HG03439 (cell line): ENCODE results near the gene MYBPH.

Experiments
- ATAC-seq: cut with Tn5 transposase; IDR thresholded peaks from one replicate; pipeline ENCODE4 v1.9.1; 2021; ENCODE audit warnings: mild to moderate bottlenecking, moderate library complexity; ENCODE audit not compliant: unreplicated experiment

Gene MYBPH

DNA sequence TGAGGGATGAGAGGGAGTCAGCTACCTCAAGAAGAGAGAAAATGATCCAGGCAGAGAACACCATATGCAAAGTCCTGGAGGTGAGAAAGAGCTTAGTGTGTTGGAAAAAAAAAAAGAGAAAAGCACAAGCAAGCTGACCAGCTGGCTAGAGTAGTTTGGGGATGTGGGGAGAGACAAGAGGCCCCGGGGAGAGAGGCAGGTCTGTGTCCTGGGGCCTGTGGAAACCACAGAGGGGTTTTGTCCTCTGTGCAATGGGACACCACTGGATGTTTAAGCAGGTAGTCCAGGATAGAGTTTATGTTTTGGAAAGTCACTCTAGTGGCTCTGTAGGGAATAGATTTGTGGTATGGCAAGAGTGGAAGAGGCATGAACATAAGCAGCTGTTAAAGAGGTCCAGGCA is 25.3 kb upstream of the MYBPH start:
- ATAC-seq: no peak

DNA sequence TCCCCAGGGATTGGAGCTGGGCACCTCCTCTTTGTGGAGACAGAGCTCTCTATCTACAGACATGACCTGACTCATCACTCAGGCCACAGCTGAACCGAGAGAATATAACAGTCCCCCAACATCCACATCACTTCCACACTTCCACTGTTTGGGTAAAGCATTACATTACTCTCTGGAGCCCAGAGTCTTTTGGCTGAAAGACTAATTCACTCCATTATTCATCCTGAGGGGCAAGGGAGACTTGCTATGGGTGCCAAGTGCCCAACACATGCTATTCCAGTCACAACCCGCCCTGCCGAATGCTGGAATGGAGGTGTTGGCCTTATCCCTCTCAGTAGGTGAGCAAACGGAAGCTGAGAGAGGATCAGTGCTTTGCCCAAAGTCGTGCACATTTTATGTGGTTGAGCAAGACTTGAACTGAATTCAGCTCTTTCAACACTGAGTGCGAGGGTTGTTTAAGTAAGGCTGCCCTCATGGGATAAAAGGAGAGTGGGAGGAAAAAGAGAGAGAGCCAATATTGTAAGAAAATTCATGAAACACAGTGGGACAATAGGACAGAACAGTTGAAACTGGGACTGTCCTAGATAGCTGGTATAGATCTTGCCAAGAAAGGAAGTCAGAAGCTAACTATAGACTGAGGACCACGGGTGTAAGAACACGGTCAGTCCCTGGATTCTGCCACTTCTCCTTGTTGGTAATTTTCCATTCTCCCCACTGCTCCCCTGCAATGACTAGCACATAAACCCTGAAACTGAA is 24.4 kb upstream of the MYBPH start:
- ATAC-seq: no peak

DNA sequence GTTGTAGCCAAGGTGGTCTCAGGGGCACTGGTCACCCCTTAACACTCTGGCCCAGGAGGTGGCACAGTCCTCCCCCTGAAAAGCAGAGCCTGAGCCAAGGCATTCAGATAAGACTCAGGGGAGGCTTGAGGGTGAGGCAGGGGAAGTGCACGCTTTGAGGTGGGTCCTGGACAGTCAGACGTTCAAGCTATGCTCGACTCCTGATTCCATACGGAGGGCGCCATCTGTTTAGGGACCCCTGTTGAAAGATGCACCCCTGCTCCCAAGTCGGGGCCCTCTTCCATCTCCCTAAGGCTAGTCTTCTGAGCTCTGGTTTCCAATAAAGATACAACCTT is 23.8 kb upstream of the MYBPH start:
- ATAC-seq: no peak

DNA sequence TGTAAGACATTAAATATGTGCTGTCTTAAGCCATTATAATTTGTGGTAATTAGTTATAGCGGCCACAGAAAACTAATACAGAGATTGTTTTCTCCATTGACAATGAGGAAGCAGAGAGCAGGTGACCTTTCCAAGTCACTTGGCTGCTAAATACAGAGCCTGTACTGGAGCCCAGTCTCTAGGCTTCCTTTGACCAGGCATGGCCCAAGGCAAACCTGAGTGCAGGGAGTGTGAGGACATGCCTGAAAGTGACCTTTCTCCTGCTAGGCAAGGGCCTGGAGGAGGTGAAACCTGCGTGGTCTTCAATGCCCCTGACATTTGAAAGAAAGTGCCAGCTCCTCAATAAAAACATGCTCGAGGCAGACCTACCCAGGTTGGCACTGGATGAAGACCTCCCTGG is 23.4 kb upstream of the MYBPH start:
- no peak for ATAC-seq

DNA sequence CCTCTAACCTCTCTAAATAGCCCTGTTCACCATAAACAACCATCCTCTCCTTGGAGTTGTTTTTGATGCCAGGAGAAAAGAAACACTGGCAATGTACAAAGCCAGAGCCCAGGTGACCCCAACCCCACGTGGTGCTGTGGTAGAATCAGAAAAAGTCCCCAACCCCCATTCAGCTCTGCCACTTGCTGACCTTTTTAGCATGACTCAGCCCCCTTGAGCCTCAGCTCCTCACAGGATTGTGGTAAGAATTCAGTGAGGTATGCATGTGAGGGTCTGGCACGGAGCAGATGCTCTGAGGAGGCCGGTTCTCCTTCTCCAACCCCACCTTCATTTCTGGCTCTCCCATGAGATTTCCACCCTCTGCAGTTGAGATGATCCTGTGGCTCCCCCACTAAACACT is 22.0 kb upstream of the MYBPH start:
- ATAC-seq: no peak

DNA sequence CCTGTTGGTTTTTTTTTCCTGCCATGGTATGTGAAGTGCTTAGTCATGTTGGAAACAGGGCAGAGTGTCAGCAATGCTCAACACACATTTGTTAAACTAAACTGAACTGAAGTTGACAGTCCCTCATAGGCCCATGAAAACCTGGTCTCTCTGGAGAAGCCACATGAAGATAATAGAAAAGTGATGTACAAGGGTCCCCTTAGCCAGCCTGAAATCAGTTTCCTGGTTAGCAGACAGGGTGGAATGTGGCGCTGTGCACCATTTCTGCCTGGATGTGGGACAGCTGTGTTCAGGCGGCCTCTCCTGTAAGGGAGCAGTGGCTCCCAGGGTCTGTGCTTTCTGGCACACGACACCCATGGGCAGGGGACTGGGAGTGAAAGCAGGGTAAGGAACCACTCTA is 20.7 kb upstream of the MYBPH start:
- ATAC-seq: no peak

DNA sequence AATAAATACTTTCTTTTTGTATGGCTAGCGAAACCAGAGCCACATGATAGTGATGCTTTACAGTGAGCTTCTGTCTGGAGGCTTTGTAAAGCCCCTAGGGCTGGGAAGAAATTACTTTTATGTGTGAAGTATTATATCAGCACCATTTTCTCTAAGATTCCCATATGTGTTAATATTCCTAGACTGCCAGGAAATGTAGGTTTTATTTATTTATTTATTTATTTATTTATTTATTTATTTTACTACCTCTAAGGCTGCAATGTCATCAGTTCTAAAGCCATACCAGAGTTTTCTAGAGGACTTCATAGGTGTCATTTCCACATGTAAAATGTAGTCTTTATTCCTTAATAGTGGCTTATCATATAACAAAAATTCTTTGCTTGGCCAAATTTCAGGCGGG is 15.3 kb upstream of the MYBPH start:
- ATAC-seq: no peak

DNA sequence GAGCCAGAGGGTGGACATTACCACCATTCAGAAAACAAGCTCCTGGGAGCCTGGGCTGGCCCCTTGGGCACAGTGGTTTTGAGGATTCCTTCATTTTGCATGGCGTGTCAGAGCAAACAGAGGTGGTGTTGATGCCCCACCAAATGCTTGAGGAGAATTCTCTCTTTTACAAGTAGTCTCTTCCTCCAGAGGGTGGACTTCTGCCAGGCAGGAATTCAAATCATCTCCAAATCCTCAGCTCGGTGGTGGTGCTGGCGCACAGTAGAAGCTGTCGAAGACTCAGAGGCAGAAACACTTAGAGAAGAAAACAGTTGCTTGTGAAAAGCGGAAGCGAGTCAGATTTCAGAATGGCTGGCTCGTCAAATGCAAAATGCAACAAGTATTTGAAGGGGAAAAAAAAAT is 14.3 kb upstream of the MYBPH start:
- no peak for ATAC-seq

DNA sequence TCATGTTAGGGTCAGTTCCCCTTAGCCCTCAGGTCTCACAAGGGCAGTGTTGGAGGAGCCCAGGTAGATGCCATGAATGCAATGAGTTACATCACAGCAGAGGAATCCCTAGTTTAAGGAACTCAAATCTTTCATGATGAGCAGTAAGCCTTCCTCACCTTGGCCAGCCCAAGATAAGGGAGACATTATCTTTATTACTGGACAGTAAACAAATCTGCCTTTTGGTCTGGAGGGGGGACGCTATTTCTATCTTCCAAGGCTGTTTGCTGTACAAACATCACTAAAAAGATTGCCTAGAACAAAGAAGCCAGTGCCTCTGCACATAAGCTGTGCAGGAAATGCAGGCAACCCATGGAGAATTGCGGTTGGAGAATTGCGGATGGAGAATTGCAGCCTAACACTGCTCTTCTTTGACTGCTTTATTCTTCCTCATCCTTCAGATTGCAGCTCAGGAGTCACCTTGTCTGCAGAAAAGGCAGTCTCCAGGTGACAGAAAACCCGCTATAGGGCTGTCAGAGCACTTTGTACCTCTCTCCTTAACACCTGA is 13.1 kb upstream of the MYBPH start:
- no peak for ATAC-seq

DNA sequence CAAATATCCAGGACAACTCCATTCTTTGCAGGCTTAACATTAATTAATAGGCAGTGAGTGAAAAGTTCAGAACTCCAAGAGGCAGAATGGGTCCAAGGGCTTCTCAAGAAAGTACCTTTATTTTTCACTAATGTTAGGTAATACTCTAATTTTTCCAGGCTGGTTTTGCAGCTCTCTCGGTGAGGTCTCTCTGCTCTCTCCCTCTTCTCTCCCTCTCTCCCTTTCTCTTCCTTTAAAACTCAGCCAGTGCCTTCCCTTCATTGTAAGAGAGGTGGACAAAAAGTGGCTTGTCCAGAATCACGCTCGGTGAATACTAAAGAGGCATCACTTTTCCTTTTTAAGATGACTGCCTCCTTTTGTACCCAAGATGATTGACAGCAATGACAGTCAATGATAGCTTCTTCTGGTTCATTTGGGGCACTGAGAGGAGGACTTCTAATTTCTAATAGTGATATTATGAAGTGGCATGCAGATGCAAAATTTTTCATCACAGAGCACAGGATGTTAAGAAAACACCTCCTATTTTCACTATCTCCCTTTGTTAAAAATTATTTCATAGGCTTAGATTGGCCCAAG is 12.2 kb upstream of the MYBPH start:
- ATAC-seq: no peak

DNA sequence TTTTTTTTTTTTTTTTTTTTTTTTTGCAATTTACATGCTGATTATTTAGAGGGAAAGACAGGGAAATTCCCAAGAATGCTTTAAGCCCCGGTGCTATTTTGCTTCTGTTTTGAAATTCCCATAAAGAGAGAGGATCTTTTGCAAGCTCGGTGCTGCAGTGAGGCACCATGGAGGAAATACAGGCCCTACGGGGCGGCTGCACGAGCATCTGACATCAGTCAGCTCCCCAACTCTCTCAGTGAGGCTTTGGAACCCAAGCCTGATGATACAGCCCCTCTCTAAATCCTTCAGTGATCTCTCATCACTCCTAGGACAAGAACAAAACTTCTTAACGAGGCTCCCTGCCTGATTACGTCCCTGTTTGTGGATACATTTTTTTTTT is 11.7 kb upstream of the MYBPH start:
- ATAC-seq: no peak

DNA sequence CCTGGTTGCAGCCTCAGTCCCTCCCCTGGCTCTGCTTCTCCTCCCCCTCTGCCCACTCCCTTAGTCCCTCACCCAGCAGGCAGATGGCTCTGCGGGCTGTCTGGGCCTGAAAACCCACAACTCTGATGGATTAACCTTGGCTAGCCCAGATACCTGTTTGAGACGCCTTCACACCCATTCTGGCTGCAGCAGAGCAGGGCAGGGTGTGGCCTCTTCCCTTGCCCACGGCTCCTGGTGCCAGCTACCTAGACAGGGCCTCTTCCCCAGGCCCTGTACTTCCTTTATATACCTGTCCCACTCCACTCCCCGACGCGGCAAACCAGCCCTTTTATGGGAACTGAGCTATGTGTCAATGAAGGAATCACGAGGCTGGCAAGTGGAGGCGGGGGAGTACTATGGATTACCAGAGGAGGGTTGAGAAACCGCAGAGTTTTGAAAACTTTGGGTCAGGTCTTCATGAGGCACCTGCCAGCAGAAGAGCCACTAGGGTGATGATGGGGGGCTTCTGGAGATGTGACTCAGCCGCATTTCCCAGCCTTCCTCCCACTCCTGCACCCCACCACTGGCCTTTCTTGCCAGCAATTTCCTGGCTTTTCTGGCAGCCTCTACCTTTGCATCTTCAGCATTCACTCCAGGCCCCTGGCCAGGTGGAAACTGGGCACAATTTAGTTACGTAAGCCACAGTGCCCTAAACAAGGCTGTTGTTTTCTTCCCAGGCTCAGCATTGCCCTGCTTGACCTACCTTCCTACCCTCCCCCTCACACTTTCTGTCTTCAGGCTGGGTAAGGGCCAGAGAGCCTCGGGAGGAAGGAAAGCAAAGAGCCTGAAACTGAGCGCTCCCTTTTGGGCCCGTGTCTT is 11.0 kb upstream of the MYBPH start, which contains the start of gene CHI3L1:
Gene CHI3L1 (minus strand): TSS at position 259 of the 858 bp plus-strand sequence. CDS start 81 bp downstream, at position 178.
- ATAC-seq: no peak

DNA sequence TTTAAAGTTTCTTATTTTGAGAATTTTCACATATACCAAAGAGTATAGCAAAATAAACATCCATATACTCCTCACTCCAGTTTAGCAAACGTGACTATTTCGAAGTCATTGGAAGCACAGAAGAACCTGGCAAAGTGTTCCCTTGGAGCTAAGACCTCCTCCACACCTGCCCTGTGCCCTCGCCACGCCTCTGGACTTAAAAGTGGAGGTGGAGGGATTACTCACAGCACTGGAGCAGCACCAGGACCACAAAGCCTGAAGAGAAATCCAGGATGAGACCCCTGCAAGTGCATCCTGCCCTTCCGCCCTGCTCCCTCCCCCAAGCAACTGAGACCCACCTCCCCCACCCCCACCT is 10.4 kb upstream of the MYBPH start:
- no peak for ATAC-seq

DNA sequence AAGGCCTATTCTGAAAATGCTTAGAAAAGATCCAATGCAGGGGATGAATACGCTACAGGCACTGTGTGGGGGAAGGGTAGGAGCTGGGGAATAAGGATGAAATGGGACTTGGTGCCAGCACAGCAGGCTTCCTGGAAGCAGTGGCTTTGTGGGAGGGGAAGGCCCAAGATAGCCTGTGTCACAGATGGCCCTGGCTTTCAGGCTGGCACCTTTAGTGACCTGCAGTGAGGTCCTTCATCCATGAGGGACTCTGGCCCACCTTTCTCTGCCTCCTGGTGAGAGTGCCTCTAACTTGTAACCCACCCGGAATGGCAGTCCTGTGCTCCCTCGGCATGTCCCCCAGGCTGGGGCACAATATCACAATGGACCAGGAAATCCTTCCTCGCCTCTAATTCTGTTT is 10.0 kb upstream of the MYBPH start:
- ATAC-seq: no peak

DNA sequence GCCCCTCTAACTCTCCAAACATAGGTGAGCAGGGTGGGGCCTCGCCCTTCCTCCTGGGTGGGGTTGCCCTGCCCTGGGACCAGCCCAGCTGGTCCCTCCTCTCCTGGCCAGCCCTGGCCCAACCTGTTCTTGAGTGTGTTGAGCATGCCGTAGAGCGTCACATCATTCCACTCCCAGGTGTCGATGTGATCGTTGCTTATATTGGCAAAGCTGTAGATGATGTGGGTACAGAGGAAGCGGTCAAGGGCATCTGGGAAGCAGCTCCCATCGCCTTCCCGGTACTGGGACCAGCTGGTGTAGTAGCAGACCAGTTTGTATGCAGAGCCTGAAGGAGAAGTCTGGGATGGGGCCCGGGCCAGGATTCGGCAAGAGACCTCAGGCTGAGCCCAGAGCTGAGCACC is 9.4 kb upstream of the MYBPH start:
- no peak for ATAC-seq

DNA sequence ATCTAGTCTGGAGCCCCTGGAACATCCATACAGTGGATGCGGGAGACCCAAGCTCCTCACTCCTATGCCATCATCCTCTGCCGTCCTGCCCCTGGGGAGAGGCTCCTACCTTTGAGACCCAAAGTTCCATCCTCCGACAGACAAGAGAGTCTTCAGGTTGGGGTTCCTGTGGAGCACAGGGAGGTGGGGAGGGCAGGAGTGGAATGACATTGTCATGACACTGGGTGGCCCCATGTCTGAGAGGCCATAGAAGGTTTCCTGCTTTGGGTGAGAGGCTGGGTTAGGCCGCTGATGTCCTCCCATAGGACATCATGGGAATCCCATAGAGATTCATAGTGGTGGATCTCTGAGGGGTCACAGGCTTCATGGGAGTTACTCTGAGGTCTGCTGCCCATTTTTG is 8.8 kb upstream of the MYBPH start:
- ATAC-seq: no peak

DNA sequence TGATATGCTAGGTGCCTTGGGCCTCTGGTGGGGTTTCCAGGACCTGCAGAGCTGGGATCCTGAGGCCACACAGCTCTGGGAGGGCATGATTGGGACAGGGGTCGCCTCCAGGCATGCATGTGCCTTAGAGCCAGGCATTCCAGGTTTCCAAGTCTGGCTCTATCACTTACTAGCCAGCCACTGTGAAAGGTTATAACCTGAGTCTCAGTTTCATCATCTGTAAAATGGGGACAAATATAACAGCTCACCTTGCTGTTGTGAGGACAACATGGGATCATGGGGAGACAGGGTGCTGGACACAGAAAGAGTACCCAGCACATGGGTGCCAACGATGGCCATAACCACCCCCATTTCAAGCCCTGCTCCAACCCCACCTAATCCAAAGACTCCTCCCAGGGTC is 8.2 kb upstream of the MYBPH start:
- no peak for ATAC-seq

DNA sequence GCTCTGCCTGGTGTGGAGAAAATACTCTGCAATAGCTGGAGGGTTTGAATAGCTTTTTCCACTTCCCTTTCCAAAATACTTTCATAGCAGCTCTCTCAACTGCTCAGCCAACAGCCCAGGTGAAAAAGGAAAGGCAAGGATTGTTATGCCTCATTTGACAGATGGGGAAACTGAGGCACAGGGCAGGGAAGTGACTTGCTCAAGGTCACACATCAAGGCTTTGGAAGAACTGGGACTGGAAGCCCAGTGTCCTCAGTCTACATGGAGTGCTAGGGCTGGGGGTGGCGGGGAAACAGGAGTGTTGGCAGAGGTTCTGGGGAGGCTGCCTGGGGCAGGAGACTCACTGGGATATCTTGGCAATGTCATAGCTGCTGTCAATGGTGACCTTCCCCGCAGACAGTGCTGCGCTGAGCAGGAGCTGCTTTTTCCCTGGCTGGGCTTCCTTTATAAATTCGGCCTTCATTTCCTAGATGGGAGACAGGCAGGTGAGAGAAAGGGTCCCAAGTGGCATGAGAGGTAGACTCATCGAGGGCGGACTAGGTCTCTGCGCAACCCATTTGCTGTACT is 6.8 kb upstream of the MYBPH start:
- ATAC-seq: no peak

DNA sequence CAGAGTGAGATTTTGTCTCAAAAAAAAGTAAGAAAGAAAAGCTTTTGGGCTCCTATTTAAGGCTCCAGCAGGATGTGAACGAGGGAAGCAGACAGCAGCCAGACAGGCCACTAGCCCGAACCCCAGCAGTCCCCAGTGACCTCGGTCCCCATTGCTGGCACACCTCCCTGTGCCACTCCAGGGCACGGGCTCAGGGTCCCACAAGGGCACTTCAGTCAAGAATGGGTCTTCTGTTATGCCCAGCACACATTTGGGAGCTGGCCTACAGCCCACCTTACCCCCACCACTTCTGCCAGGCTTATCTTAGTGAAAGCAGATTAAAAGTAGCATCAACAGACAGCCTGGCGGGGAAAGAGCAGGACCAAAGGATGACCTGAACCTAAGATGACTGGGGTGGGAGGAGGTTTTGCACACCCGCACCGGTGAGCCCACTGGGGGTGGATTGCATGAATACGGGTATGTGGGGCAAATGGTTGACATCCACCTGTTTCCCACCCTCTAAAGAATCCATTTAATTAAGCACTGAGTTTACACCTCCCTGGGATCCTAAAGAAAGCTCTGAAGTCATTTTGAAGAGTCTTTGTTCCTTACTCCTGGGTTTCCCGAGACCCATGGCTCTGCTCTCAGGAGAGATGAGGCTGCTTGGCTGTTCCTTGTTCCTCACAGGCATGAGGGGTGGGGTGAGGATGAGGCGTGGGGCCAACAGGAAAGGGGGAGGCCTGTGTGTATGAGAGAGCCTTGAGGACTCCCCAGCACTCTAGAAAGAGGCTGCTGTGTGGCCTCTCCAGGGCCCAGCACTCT is 6.2 kb upstream of the MYBPH start:
- ATAC-seq: no peak

DNA sequence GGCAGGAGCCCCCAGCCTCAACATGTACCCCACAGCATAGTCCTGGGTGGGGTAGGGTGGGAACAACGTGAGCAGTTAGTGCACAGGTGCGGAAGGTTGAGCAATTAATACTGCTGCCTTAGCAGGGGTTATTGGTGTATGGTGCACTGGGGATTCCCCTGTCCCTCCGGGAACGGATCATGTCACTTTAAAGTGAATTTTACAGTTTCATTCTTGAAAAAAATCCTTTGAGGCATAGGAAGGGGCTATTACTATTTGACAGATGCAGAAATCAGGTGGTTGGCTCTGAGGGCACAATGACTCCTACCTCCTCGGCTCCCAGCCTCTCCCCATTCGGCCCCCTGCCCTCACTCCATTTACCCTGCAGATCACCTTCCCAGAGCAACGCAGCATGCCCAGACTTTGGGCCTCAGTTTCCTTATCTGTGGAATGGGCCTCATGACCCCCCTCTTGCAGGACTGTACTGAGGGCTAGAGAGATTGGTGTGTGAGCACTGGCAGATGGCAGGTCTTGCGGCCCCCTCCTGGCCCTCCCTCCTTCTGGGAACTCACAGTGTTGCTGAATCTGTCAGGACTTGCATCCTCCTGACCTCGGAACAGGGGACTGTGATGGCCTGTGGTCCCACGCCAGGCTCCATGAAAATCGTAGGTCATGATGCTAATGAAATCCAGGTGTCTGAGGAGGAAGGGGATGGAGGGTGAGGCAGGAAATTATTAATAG is 5.1 kb upstream of the MYBPH start:
- ATAC-seq: no peak
